D721Med (cell line): ENCODE results near the gene ZNF710.

Source experiments
- DNase-seq: peaks from one replicate; pipeline ENCODE4 v3.0.0; 2011; ENCODE audit warnings: low spot score; ENCODE audit not compliant: insufficient read length
- FAIRE-seq: peaks from 2 replicates; lab custom pipeline; 2011; peaks lifted over from hg19 to GRCh38; lab: Jason Lieb, UNC
- CTCF ChIP-seq: IDR thresholded peaks from 2 replicates; pipeline ENCODE4 v1.5.1; 2012; ENCODE audit warnings: mild to moderate bottlenecking, control low read depth; ENCODE audit not compliant: insufficient read depth; ENCODE audit errors: missing control alignments

The ZNF710 gene

GRCh38 chr15:89982315-89983055 is 18.6 kb upstream of the ZNF710 start:
- TF ChIP-seq CTCF = no peak
- FAIRE-seq (no peak), DNase-seq (no peak)

- FAIRE-seq (no peak), DNase-seq (no peak)
- TF ChIP-seq CTCF = no peak
Measured at GRCh38 chr15:89984001-89984400, 17.1 kb upstream of the ZNF710 start.

GRCh38 chr15:89984421-89985010 is 16.6 kb upstream of the ZNF710 start:
- DNase-seq (no peak), FAIRE-seq (no peak)
- TF ChIP-seq CTCF = no peak

GRCh38 chr15:89985111-89985510 is 16.0 kb upstream of the ZNF710 start:
- FAIRE-seq (no peak), DNase-seq (no peak)
- no peak for TF ChIP-seq CTCF

GRCh38 chr15:89991312-89991711 is 9.8 kb upstream of the ZNF710 start:
- FAIRE-seq = no peak
- TF ChIP-seq CTCF = no peak

GRCh38 chr15:89993349-89993748 is 7.8 kb upstream of the ZNF710 start:
- no peak for TF ChIP-seq CTCF
- DNase-seq = no peak
- no peak for FAIRE-seq

More at GRCh38 chr15:89991312-89991711, 9.8 kb upstream of the ZNF710 start:
- DNase-seq = no peak

- TF ChIP-seq CTCF = no peak
- no peak for FAIRE-seq
Measured at GRCh38 chr15:89997079-89997478, 4.0 kb upstream of the ZNF710 start.

More at GRCh38 chr15:89997079-89997478, 4.0 kb upstream of the ZNF710 start:
- DNase-seq = no peak
